Measurements from ENCODE around the gene RIPPLY2. TPM values are rescaled to one million over a fixed set of nuclear protein-coding genes. Genes with fewer than 3 reads are reported as not detected.

RIPPLY2 gene
- total and polyA plus RNA-seq, 12 donors, result 0.53 to 2.7 (median 0.83) TPM; not detected in 5

Other genes with a start within 250 kb of the RIPPLY2 start
- 10 to 100 TPM in 1 of 9 donors, 1 to 10 TPM in 4, under 1 TPM in 2, not detected in 2; 0.11 to 10.3 (median 2.8) TPM for gene SNAP91, start 144.3 kb upstream of the RIPPLY2 start, total RNA-seq
- 10 to 100 TPM in 2 of 3 donors, 1 to 10 TPM in 1; 2.2 to 20.1 (median 10.5) TPM for gene SNAP91, start 144.3 kb upstream of the RIPPLY2 start, polyA plus RNA-seq
- gene CYB5R4, start 6.3 kb downstream of the RIPPLY2 start, total RNA-seq, result 10 to 100 TPM in 6 of 9 donors, 1 to 10 TPM in 3; 6.2 to 22.0 (median 11.9) TPM
- 10 to 100 TPM in 1 of 3 donors, 1 to 10 TPM in 2; 1.3 to 12.4 (median 2.9) TPM for gene CYB5R4, start 6.3 kb downstream of the RIPPLY2 start, polyA plus RNA-seq
- gene MRAP2, start 180.4 kb downstream of the RIPPLY2 start, total RNA-seq, result 1 to 10 TPM in 7 of 9 donors, under 1 TPM in 2; 0.36 to 6.3 (median 1.8) TPM
- gene MRAP2, start 180.4 kb downstream of the RIPPLY2 start, polyA plus RNA-seq, result 1 to 10 TPM; 3.0 to 9.5 (median 4.7) TPM

Measured in adrenal gland (tissue), 12 donors.